WTC11 (cell line): ENCODE data around the gene CDK5RAP2. TPM values are rescaled to one million over a fixed set of nuclear protein-coding genes. Genes with fewer than 3 reads are reported as not detected.
"Not testable (repeated sequence)": the region's sequence is repeated elsewhere in the genome, so short reads cannot be mapped to it uniquely, and the experiment has no call there.

Experiments used
- ATAC-seq: fragments of 200-7000 bp; cut with Tn5 transposase; 2 replicates; pipeline ENCODE4 v1.10.0; 2021; ENCODE audit warnings: mild to moderate bottlenecking, moderate library complexity
- CTCF ChIA-PET: fragments of 300-600 bp; sonication (Branson Sonifier 250); formaldehyde crosslinking; loops from one replicate; lab custom pipeline; 2021; ENCODE audit warnings: antibody characterized with exemption; lab: Charles Lee
- POLR2A ChIA-PET: fragments of 350-600 bp; sonication (Branson Sonifier 250); formaldehyde crosslinking; loops from one replicate; lab custom pipeline; 2021; ENCODE audit warnings: antibody characterized with exemption; lab: Charles Lee
- DNase-seq: peaks from one replicate; pipeline ENCODE4 v3.0.0; 2021; ENCODE audit warnings: low spot score
- H3K27ac Mint-ChIP-seq: 2 replicates; pipeline ENCODE4 v1.8.0; 2021; ENCODE audit warnings: mixed read lengths
- H3K27me3 Mint-ChIP-seq: 2 replicates; pipeline ENCODE4 v1.8.0; 2021; ENCODE audit warnings: low read depth, mild to moderate bottlenecking, moderate library complexity, mixed read lengths
- H3K36me3 Mint-ChIP-seq: 2 replicates; pipeline ENCODE4 v1.8.0; 2021; ENCODE audit warnings: mixed read lengths
- H3K4me1 Mint-ChIP-seq: 2 replicates; pipeline ENCODE4 v1.8.0; 2022; ENCODE audit warnings: mixed read lengths
- H3K4me3 Mint-ChIP-seq: 2 replicates; pipeline ENCODE4 v1.8.0; 2021; ENCODE audit warnings: mild to moderate bottlenecking, moderate library complexity, mixed read lengths
- H3K9me3 Mint-ChIP-seq: 2 replicates; pipeline ENCODE4 v1.8.0; 2021; ENCODE audit warnings: mixed read lengths
- ESRRA ChIP-seq: sonication (generic); formaldehyde crosslinking; IDR thresholded peaks from 2 replicates; pipeline ENCODE4 v1.8.1; 2022; ENCODE audit warnings: mild to moderate bottlenecking, missing genetic modification reagents, borderline replicate concordance
- ETV6 ChIP-seq: sonication (generic); formaldehyde crosslinking; IDR thresholded peaks from 2 replicates; pipeline ENCODE4 v1.8.1; 2022; ENCODE audit warnings: mild to moderate bottlenecking, missing genetic modification reagents
- GRHL2 ChIP-seq: fragments of 250-450 bp; sonication (Bioruptor Pico); IDR thresholded peaks from 2 replicates; pipeline ENCODE4 v1.8.0; 2022; ENCODE audit warnings: mild to moderate bottlenecking, moderate library complexity; ENCODE audit not compliant: insufficient replicate concordance, severe bottlenecking
- HMGA2 ChIP-seq: fragments of 250-450 bp; sonication (Bioruptor Pico); IDR thresholded peaks from 2 replicates; pipeline ENCODE4 v1.4.0; 2021; ENCODE audit warnings: mild to moderate bottlenecking, moderate library complexity
- TEAD1 ChIP-seq: sonication (generic); formaldehyde crosslinking; IDR thresholded peaks from 2 replicates; pipeline ENCODE4 v1.8.0; 2022; ENCODE audit warnings: mild to moderate bottlenecking, missing genetic modification reagents
- ZNF121 ChIP-seq: sonication (generic); formaldehyde crosslinking; IDR thresholded peaks from 2 replicates; pipeline ENCODE4 v1.8.0; 2023; ENCODE audit warnings: missing genetic modification reagents
- ZNF232 ChIP-seq: sonication (generic); formaldehyde crosslinking; IDR thresholded peaks from 2 replicates; pipeline ENCODE4 v1.8.0; 2022; ENCODE audit warnings: mild to moderate bottlenecking, missing genetic modification reagents
- ZNF423 ChIP-seq: fragments of 250-450 bp; sonication (Bioruptor Pico); IDR thresholded peaks from 2 replicates; pipeline ENCODE4 v2.1.2; 2022; ENCODE audit warnings: mild to moderate bottlenecking, moderate library complexity
- total RNA-seq: library from RNA; stranded (reverse); gene quantifications from 3 replicates; pipeline ENCODE4 v1.2.3, GENCODE V29; 2021
- TF ChIP-seq, protein P1 (sequence below): fragments of 250-450 bp; sonication (Bioruptor Pico); conservative IDR thresholded peaks from 2 replicates; pipeline ENCODE4 v1.9.0; 2021; ENCODE audit warnings: mild to moderate bottlenecking
- TF ChIP-seq, protein P2 (sequence below): fragments of 250-450 bp; sonication (Bioruptor Pico); IDR thresholded peaks from 2 replicates; pipeline ENCODE4 v1.9.0; 2021; ENCODE audit warnings: mild to moderate bottlenecking, borderline replicate concordance
- TF ChIP-seq, protein P3 (sequence below): sonication (generic); formaldehyde crosslinking; IDR thresholded peaks from 2 replicates; pipeline ENCODE4 v1.8.1; 2023; ENCODE audit warnings: mild to moderate bottlenecking, missing genetic modification reagents, borderline replicate concordance
- TF ChIP-seq, protein P4 (sequence below): fragments of 250-450 bp; sonication (Bioruptor Pico); IDR thresholded peaks from 2 replicates; pipeline ENCODE4 v1.9.0; 2021; ENCODE audit warnings: mild to moderate bottlenecking
- TF ChIP-seq, protein P5 (sequence below): sonication (generic); formaldehyde crosslinking; IDR thresholded peaks from 2 replicates; pipeline ENCODE4 v1.8.1; 2023; ENCODE audit warnings: mild to moderate bottlenecking, missing genetic modification reagents

CDK5RAP2 gene
- total RNA-seq, 1 experiment from 2014 or later: 48.3 TPM

DNA sequence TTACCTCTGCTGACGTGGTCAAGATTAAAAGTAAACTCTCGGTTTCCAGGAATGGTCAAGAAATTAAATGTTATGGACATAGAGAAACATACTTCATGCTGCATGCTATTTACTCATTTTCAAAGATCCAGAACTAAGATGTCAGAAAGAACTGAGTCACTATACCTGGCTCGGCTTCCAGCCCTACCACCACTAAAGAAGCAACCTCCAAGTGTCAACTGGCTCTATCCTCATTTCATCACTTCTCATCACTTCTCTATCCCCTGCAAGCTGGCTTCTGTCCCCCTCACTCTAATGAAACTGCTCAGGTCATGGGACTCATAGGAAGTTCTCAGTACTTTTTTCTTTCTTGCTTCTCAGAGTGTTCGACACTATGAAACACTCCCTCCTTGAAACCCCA is 116.2 kb downstream of the CDK5RAP2 start:
- Mint-ChIP-seq H3K9me3 (no peaks in the 10 kb centered on the region), H3K36me3 (peaks cover 15% of the 10 kb centered on the region), H3K4me3 (no peak overlapping the region), H3K4me1 (peaks cover 7% of the 10 kb centered on the region), H3K27ac (no peak overlapping the region), H3K27me3 (no peaks in the 10 kb centered on the region)
- ChIA-PET POLR2A (no interaction called here), CTCF (interaction anchor here (2.4 kb wide), 1 partner anchor 14 kb away, joined by 11 read pairs; no protein-coding TSS in a partner anchor)
- DNase-seq: no peak
- TF ChIP-seq ETV6 (CRISPR knock-in tag): no peak
- TF ChIP-seq, protein P1, sequence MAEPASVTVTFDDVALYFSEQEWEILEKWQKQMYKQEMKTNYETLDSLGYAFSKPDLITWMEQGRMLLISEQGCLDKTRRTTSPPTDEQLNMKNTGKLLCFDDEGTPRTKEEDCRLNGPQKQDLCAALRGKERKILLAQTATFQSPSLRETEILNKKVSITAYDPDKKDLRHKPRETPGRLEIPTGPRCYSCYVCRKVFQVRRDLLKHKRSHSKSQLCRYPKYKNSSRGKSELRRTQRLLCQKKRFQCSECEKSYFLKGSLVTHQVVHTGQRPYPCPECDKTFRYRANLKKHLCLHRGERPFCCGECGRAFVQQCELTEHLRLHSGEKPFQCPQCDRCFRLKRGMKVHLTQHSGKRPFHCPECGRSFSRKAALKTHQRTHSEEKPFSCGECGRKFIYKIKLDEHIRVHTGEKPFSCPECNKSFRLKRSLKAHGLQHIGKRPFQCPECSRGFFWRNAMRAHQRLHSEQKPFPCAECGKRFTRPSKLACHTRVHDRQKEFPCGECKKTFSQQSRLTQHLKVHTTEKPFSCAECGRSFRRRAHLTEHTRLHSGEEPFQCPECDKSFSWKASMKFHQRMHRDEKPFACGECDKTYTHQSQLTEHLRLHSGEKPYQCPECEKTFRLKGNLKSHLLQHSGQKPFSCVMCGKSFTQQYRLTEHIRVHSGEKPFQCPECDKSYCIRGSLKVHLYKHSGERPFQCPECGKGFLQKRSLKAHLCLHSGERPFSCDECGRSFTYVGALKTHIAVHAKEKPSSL (CRISPR knock-in tag): no peak
- TF ChIP-seq ZNF232 (CRISPR knock-in tag): no peak
- TF ChIP-seq, protein P2, sequence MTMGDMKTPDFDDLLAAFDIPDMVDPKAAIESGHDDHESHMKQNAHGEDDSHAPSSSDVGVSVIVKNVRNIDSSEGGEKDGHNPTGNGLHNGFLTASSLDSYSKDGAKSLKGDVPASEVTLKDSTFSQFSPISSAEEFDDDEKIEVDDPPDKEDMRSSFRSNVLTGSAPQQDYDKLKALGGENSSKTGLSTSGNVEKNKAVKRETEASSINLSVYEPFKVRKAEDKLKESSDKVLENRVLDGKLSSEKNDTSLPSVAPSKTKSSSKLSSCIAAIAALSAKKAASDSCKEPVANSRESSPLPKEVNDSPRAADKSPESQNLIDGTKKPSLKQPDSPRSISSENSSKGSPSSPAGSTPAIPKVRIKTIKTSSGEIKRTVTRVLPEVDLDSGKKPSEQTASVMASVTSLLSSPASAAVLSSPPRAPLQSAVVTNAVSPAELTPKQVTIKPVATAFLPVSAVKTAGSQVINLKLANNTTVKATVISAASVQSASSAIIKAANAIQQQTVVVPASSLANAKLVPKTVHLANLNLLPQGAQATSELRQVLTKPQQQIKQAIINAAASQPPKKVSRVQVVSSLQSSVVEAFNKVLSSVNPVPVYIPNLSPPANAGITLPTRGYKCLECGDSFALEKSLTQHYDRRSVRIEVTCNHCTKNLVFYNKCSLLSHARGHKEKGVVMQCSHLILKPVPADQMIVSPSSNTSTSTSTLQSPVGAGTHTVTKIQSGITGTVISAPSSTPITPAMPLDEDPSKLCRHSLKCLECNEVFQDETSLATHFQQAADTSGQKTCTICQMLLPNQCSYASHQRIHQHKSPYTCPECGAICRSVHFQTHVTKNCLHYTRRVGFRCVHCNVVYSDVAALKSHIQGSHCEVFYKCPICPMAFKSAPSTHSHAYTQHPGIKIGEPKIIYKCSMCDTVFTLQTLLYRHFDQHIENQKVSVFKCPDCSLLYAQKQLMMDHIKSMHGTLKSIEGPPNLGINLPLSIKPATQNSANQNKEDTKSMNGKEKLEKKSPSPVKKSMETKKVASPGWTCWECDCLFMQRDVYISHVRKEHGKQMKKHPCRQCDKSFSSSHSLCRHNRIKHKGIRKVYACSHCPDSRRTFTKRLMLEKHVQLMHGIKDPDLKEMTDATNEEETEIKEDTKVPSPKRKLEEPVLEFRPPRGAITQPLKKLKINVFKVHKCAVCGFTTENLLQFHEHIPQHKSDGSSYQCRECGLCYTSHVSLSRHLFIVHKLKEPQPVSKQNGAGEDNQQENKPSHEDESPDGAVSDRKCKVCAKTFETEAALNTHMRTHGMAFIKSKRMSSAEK: no peak
- no peak for TF ChIP-seq ESRRA (CRISPR knock-in tag)
- TF ChIP-seq TEAD1 (CRISPR knock-in tag): no peak
- TF ChIP-seq, protein P3, sequence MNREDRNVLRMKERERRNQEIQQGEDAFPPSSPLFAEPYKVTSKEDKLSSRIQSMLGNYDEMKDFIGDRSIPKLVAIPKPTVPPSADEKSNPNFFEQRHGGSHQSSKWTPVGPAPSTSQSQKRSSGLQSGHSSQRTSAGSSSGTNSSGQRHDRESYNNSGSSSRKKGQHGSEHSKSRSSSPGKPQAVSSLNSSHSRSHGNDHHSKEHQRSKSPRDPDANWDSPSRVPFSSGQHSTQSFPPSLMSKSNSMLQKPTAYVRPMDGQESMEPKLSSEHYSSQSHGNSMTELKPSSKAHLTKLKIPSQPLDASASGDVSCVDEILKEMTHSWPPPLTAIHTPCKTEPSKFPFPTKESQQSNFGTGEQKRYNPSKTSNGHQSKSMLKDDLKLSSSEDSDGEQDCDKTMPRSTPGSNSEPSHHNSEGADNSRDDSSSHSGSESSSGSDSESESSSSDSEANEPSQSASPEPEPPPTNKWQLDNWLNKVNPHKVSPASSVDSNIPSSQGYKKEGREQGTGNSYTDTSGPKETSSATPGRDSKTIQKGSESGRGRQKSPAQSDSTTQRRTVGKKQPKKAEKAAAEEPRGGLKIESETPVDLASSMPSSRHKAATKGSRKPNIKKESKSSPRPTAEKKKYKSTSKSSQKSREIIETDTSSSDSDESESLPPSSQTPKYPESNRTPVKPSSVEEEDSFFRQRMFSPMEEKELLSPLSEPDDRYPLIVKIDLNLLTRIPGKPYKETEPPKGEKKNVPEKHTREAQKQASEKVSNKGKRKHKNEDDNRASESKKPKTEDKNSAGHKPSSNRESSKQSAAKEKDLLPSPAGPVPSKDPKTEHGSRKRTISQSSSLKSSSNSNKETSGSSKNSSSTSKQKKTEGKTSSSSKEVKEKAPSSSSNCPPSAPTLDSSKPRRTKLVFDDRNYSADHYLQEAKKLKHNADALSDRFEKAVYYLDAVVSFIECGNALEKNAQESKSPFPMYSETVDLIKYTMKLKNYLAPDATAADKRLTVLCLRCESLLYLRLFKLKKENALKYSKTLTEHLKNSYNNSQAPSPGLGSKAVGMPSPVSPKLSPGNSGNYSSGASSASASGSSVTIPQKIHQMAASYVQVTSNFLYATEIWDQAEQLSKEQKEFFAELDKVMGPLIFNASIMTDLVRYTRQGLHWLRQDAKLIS (CRISPR knock-in tag): no peak
- TF ChIP-seq, protein P4, sequence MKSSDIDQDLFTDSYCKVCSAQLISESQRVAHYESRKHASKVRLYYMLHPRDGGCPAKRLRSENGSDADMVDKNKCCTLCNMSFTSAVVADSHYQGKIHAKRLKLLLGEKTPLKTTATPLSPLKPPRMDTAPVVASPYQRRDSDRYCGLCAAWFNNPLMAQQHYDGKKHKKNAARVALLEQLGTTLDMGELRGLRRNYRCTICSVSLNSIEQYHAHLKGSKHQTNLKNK (CRISPR knock-in tag): no peak
- TF ChIP-seq, protein P5, sequence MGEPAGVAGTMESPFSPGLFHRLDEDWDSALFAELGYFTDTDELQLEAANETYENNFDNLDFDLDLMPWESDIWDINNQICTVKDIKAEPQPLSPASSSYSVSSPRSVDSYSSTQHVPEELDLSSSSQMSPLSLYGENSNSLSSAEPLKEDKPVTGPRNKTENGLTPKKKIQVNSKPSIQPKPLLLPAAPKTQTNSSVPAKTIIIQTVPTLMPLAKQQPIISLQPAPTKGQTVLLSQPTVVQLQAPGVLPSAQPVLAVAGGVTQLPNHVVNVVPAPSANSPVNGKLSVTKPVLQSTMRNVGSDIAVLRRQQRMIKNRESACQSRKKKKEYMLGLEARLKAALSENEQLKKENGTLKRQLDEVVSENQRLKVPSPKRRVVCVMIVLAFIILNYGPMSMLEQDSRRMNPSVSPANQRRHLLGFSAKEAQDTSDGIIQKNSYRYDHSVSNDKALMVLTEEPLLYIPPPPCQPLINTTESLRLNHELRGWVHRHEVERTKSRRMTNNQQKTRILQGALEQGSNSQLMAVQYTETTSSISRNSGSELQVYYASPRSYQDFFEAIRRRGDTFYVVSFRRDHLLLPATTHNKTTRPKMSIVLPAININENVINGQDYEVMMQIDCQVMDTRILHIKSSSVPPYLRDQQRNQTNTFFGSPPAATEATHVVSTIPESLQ (CRISPR knock-in tag): no peak
- TF ChIP-seq ZNF423: no peak
- TF ChIP-seq HMGA2 (CRISPR knock-in tag): no peak
- TF ChIP-seq GRHL2 (CRISPR knock-in tag): no peak
- ATAC-seq: no peak

DNA sequence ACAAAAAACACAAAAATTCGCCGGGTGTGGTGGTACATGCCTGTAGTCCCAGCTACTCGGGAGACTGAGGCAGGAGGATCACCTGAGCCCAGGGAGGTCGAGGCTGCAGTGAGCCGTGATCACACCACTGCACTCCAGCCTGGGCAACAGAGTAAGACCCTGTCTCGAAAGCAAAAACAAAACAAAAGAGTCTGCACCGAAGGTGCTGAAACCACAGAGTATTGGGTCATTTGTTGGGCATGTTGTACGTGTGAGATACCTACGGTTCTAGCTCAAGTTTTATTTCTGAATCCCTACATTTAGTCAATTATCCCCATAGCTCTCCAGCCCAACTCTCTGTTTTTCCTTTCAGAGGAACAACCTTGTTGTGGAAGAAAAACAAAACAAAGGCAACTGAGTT is 118.3 kb downstream of the CDK5RAP2 start:
- not testable (repeated sequence) for DNase-seq, H3K4me3 Mint-ChIP-seq
- TF ChIP-seq ZNF121 (CRISPR knock-in tag): peak; percentile 69; the same call in 1 of the 2 replicates
- TF ChIP-seq, all 79 proteins: peak for 1; not testable (repeated sequence) for 78
- ATAC-seq, H3K4me1 Mint-ChIP-seq, CTCF ChIA-PET, H3K27ac Mint-ChIP-seq, H3K36me3 Mint-ChIP-seq, H3K9me3 Mint-ChIP-seq, POLR2A ChIA-PET, H3K27me3 Mint-ChIP-seq: not testable (repeated sequence)
